SH-SY5Y (cell line): ENCODE data around the gene TTC39C.

ENCODE experiments used
- GATA2 ChIP-seq: IDR thresholded peaks from 2 replicates; pipeline ENCODE4 v1.6.1; 2011; ENCODE audit warnings: mild to moderate bottlenecking, low read depth, low read length
- GATA3 ChIP-seq: IDR thresholded peaks from 2 replicates; pipeline ENCODE4 v1.6.1; 2011; ENCODE audit warnings: low read depth, mild to moderate bottlenecking, low read length, moderate library complexity

DNA sequence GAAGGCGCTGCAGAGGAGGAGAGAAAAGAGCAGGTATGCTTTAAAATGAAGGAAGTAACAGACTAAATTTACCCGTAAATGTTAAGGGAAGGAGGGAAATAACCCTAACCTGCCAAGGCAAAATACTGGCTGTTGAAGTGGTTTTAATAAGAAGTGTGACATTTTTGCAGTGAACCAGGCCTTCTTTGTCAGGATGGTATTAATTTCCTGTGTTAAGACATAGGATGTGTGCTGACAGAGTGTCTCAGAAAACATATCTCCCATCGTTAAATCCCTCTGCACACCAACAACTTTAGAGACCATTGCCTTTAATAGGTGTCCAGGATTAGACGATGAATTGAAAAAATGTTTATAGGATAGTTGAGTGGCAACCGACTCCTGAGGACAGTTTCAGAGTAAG is 9.9 kb downstream of the TTC39C start:
- TF ChIP-seq GATA2 (no peak), GATA3 (no peak)
